Stimulated activated naive B cell treated with anti-CD40 and anti-IgM and Interleukin-4, amounts not matched to agents 10 μg/mL and 1 μg/mL and 100 μg/mL, for 72 hours (primary cell): Measurements from ENCODE around the gene RHOG.
A peak's percentile ranks its signal among the peaks of the same experiment; 100 is the strongest.
"Not testable (repeated sequence)": the region's sequence is repeated elsewhere in the genome, so short reads cannot be mapped to it uniquely, and the experiment has no call there.

Experiments used
- ATAC-seq, 2 donors: fragments of 150-1000 bp; cut with Tn5 transposase; replicated peaks; 2 replicates each; pipeline ENCODE4 v1.10.0; 2021; ENCODE audit warnings: moderate library complexity in 1 of 2
- DNase-seq: peaks from one replicate; pipeline ENCODE4 v3.0.0; 2021
- H3K27ac Mint-ChIP-seq: one replicate; pipeline ENCODE4 v1.8.0; 2022; ENCODE audit warnings: mild to moderate bottlenecking, mixed read lengths
- H3K27me3 Mint-ChIP-seq, 2 donors: one replicate each; pipeline ENCODE4 v1.8.0; 2022; ENCODE audit warnings: mixed read lengths in 2 of 2
- H3K36me3 Mint-ChIP-seq, 2 donors: one replicate each; pipeline ENCODE4 v1.8.0; 2022; ENCODE audit warnings: mixed read lengths in 2 of 2, mild to moderate bottlenecking in 1 of 2
- H3K4me1 Mint-ChIP-seq, 2 donors: one replicate each; pipeline ENCODE4 v1.8.0; 2022; ENCODE audit warnings: mixed read lengths in 2 of 2, mild to moderate bottlenecking in 1 of 2
- H3K4me3 Mint-ChIP-seq, 2 donors: one replicate each; pipeline ENCODE4 v1.8.0; 2022; ENCODE audit warnings: mild to moderate bottlenecking in 2 of 2, mixed read lengths in 2 of 2, moderate library complexity in 1 of 2
- H3K9me3 Mint-ChIP-seq, 2 donors: one replicate each; pipeline ENCODE4 v1.8.0; 2022; ENCODE audit warnings: mixed read lengths in 2 of 2, mild to moderate bottlenecking in 1 of 2

Gene RHOG

GRCh38 chr11:3867209-3868091, 26.7 kb upstream of the RHOG start:
- Mint-ChIP-seq H3K36me3 (peaks cover 3 to 6% of the 10 kb centered on the region in 2 donors), H3K27me3 (no peaks in the 10 kb centered on the region)
- ATAC-seq, result peak; percentile 84 to 90

DNA sequence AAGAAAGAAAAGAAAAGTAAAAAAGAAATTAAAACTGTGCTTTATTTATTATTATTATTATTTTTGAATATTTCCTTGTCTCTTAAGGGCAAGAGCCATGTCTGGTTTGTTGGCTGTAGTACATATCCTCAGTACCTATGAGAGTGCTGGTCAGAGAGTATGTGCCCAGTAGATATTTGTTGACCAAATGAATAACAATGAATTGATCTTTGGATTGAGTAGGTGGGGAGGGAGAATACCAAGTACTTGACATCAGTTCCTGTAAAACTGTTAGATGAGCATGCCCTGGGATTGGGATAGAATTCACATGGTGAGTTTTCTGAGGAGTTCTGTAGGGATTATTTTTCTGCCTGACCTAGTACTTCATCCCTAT, 26.1 kb upstream of the RHOG start:
- DNase-seq, result no peak
- ATAC-seq, result no peak
- Mint-ChIP-seq H3K27ac (peak overlapping the region; percentile 81), H3K4me3 (peak overlapping the region in 1 of 2 donors; percentile 6), H3K4me1 (peaks cover 55 to 87% of the 10 kb centered on the region in 2 donors), H3K36me3 (peaks cover 5 to 7% of the 10 kb centered on the region in 2 donors), H3K9me3 (no peaks in the 10 kb centered on the region), H3K27me3 (no peaks in the 10 kb centered on the region)

More at GRCh38 chr11:3867209-3868091, 26.7 kb upstream of the RHOG start:
- peaks cover 54 to 87% of the 10 kb centered on the region in 2 donors for H3K4me1 Mint-ChIP-seq
- H3K9me3 Mint-ChIP-seq, result no peaks in the 10 kb centered on the region
- DNase-seq, result peak; percentile 48
- peak overlapping the region in 1 of 2 donors; percentile 6 for H3K4me3 Mint-ChIP-seq
- H3K27ac Mint-ChIP-seq, result peak overlapping the region; percentile 81

GRCh38 chr11:3866206-3866605, 25.4 kb upstream of the RHOG start:
- peaks cover 5 to 9% of the 10 kb centered on the region in 2 donors for H3K36me3 Mint-ChIP-seq
- no peaks in the 10 kb centered on the region for H3K9me3 Mint-ChIP-seq
- H3K27ac Mint-ChIP-seq, result peak overlapping the region; percentile 59
- H3K4me1 Mint-ChIP-seq, result peaks cover 54 to 87% of the 10 kb centered on the region in 2 donors
- no peaks in the 10 kb centered on the region for H3K27me3 Mint-ChIP-seq
- H3K4me3 Mint-ChIP-seq, result peak overlapping the region; percentile 14 to 40
- DNase-seq (no peak), ATAC-seq (peak in 1 of 2 donors; percentile 28)

GRCh38 chr11:3865388-3866193, 24.8 kb upstream of the RHOG start:
- Mint-ChIP-seq H3K27me3 (no peaks in the 10 kb centered on the region), H3K36me3 (peaks cover 6 to 10% of the 10 kb centered on the region in 2 donors), H3K27ac (peak overlapping the region; percentile 59), H3K9me3 (no peaks in the 10 kb centered on the region), H3K4me3 (peak overlapping the region; percentile 14 to 40), H3K4me1 (peaks cover 55 to 87% of the 10 kb centered on the region in 2 donors)
- peak; percentile 18 to 35 for ATAC-seq
- no peak for DNase-seq

GRCh38 chr11:3861683-3862082, 20.9 kb upstream of the RHOG start:
- peaks cover 6 to 14% of the 10 kb centered on the region in 2 donors for H3K36me3 Mint-ChIP-seq
- ATAC-seq (no peak), DNase-seq (no peak)
- peak overlapping the region in 1 of 2 donors; percentile 48 for H3K4me3 Mint-ChIP-seq
- peak overlapping the region; percentile 67 for H3K27ac Mint-ChIP-seq
- H3K4me1 Mint-ChIP-seq, result peaks cover 57 to 87% of the 10 kb centered on the region in 2 donors
- H3K9me3 Mint-ChIP-seq, result no peaks in the 10 kb centered on the region
- H3K27me3 Mint-ChIP-seq, result no peaks in the 10 kb centered on the region

DNA sequence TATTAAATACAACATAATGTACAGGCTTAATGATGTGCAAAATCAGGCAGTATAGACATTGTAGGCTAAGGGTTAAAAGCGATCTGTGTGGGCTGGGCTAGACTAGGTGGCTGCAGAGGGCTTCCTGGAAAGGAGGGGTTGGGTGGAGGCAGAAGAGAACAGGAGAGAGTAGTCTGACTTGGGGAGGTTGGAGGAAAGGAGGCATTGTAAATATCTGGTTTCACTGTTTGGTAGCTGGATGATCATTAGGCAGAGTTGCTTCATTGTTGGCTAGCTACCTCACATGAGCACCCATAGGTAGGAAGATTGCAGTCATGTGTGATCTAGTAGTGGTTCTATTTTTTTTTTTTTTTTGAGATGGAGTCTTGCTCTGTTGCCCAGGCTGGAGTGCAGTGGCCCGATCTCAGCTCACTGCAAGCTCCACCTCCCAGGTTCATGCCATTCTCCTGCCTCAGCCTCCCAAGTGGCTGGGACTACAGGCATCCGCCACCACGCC, 20.2 kb upstream of the RHOG start:
- H3K9me3 Mint-ChIP-seq, H3K27me3 Mint-ChIP-seq, DNase-seq: not testable (repeated sequence)
- Mint-ChIP-seq H3K4me3 (peak overlapping the region; percentile 42 to 76), H3K27ac (peak overlapping the region; percentile 67), H3K4me1 (peaks cover 57 to 86% of the 10 kb centered on the region in 2 donors), H3K36me3 (peaks cover 6 to 14% of the 10 kb centered on the region in 2 donors)
- ATAC-seq, result peak; percentile 44 to 63

GRCh38 chr11:3860375-3860774, 19.6 kb upstream of the RHOG start:
- H3K36me3 Mint-ChIP-seq, result peaks cover 6 to 14% of the 10 kb centered on the region in 2 donors
- peaks cover 53 to 81% of the 10 kb centered on the region in 2 donors for H3K4me1 Mint-ChIP-seq
- H3K27me3 Mint-ChIP-seq, result no peaks in the 10 kb centered on the region
- no peak for DNase-seq
- H3K4me3 Mint-ChIP-seq, result peak overlapping the region in 1 of 2 donors; percentile 76
- ATAC-seq, result no peak
- peak overlapping the region; percentile 14 for H3K27ac Mint-ChIP-seq
- no peaks in the 10 kb centered on the region for H3K9me3 Mint-ChIP-seq

DNA sequence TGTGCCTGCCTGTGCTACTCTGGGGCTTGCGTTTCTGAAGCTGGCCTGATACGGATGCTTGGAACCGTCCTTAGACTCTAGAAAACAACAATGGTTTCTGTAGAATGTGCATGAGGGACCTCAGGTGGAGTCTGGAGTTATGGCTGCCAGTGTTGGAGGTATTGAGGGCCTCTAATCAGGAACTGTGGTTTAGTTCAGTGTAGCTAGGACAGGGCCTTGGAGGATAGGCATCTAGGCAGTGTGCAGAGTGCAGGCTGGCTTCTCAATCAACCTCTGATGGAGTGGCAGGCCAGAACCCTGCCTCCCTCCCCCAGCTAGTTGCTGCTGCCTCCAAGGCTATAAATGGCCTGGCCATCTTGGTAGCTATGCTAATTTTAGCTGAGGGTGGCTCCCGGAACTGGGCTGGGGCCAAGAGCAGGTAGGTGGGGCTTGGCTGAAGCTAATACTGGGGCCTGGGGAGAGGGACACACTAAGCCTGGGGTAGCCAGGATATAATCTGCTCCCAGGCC, 18.7 kb upstream of the RHOG start:
- H3K27me3 Mint-ChIP-seq, result no peaks in the 10 kb centered on the region
- no peak for ATAC-seq
- peaks cover 6 to 14% of the 10 kb centered on the region in 2 donors for H3K36me3 Mint-ChIP-seq
- H3K9me3 Mint-ChIP-seq, result no peaks in the 10 kb centered on the region
- peaks cover 49 to 76% of the 10 kb centered on the region in 2 donors for H3K4me1 Mint-ChIP-seq
- DNase-seq, result no peak
- H3K27ac Mint-ChIP-seq, result peak overlapping the region; percentile 47
- peak overlapping the region; percentile 50 to 55 for H3K4me3 Mint-ChIP-seq

DNA sequence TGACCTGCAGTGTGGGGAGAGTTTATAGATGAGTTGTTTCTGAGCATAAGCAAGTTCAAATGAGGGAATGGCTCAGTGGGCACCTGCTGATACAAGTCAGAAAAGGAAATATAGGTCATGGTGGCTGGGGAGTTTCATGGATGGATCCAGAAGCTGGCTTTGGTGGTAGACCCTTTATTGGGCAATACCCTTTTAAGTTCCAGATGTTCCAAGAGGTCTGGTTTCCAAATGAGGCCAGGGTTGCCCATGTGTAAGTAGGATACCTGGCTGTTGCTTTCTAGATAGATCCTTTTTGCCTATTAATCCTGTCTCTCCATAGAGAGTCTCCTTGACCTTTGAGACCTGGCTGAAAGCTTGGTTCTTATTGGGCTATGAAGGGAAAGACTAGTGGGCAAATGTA, 16.9 kb upstream of the RHOG start:
- H3K4me3 Mint-ChIP-seq, result peak overlapping the region; percentile 92 to 98
- peaks cover 59 to 81% of the 10 kb centered on the region in 2 donors for H3K4me1 Mint-ChIP-seq
- peaks cover 6 to 14% of the 10 kb centered on the region in 2 donors for H3K36me3 Mint-ChIP-seq
- no peaks in the 10 kb centered on the region for H3K9me3 Mint-ChIP-seq
- DNase-seq (no peak), ATAC-seq (no peak)
- peak overlapping the region; percentile 10 for H3K27ac Mint-ChIP-seq
- no peaks in the 10 kb centered on the region for H3K27me3 Mint-ChIP-seq

GRCh38 chr11:3856856-3857553, 16.2 kb upstream of the RHOG start:
- peaks cover 58 to 75% of the 10 kb centered on the region in 2 donors for H3K4me1 Mint-ChIP-seq

DNA sequence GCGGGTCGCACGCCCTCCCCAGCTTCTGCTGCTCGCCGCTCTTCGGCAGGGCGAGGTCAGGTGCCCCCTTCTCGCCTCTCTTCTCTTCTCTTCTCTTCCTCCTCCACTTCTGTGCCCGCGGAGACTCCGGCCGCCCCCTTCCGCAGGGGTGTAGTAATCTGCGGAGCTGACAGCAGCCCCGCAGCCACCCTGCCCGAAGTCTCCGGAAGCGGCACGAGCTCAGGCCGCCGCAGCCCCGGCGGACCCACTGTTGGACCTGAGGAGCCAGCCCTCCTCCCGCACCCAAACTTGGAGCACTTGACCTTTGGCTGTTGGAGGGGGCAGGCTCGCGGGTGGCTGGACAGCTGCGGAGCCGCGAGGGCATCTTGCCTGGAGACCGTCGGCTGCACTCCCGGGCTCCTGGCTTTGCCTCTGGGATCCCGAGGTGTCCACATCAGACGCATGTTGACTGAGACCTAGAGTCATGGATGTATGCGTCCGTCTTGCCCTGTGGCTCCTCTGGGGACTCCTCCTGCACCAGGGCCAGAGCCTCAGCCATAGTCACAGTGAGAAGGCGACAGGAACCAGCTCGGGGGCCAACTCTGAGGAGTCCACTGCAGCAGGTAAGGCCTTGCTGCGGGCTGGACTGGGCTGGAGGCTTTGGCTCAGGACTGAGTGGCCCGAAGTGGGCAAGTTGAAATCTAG, 15.2 kb upstream of the RHOG start:
- Mint-ChIP-seq H3K4me3 (peak overlapping the region; percentile 92 to 98), H3K27ac (peak overlapping the region; percentile 97), H3K4me1 (peaks cover 51 to 64% of the 10 kb centered on the region in 2 donors), H3K27me3 (no peaks in the 10 kb centered on the region), H3K36me3 (peaks cover 4 to 6% of the 10 kb centered on the region in 2 donors), H3K9me3 (no peaks in the 10 kb centered on the region)
- peak; percentile 4 to 11 for ATAC-seq
- DNase-seq, result peak; percentile 51

More at GRCh38 chr11:3856856-3857553, 16.2 kb upstream of the RHOG start:
- Mint-ChIP-seq H3K27me3 (no peaks in the 10 kb centered on the region), H3K4me3 (peak overlapping the region; percentile 92 to 98), H3K27ac (peak overlapping the region; percentile 97), H3K36me3 (peaks cover 6 to 12% of the 10 kb centered on the region in 2 donors), H3K9me3 (no peaks in the 10 kb centered on the region)
- ATAC-seq (no peak), DNase-seq (no peak)

DNA sequence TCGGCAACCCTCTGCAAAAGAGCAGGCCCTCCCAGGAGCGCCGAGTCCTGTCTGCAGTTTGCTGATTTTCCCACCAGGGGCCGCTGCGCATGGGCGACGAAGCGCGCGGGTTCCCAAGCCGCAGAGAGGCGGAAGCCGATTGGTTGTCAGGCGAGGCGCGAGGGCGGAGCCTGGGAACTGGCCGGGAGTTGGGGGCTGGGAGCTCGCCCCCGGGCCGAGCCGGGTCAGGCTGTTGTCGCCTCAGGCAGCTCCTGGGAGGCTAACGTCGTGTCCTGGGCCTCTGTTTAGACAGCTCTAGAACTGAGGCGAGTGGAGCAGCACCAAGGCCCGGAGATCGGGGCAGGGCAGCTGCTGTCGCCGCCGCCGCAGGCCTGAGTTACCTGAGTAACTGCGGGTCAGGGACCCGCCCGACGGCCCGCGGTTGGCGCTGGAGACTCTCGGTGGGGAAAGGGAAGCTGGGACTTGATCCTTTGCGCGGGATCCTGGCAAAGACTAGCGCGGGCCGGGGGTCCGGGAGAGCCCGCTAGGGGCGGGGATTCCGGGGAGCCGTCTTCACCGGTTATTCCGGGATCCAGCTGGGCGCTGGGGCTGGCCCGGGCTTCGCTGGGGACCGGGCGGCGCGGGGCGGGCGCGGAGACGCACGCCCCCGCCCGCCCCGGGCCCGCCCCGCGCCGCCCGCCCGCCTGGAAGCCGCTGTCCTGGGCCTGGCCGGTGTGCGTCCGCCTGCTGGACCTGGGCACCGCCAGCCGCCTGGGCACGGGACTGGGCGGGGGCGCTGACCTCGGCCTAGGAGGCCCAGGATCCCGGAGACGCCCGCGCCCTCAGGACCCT, 14.4 kb upstream of the RHOG start, which contains the start of gene STIM1:
TSS of gene STIM1 (plus strand) at position 688 of the 831 bp plus-strand sequence. CDS start 607 bp downstream, outside the sequence.
- Mint-ChIP-seq H3K27me3 (no peaks in the 10 kb centered on the region), H3K4me1 (peaks cover 48 to 56% of the 10 kb centered on the region in 2 donors), H3K4me3 (peak within 1 kb of the TSS; percentile 96 to 98), H3K36me3 (peaks cover 0 to 3% of the 10 kb centered on the region in 2 donors), H3K9me3 (no peaks in the 10 kb centered on the region), H3K27ac (peak within 1 kb of the TSS; percentile 97)
- DNase-seq (peak; percentile 99), ATAC-seq (peak; percentile 78 to 84)
